Erythroblast (primary cell): Measurements from ENCODE around the gene SEC62.

Source experiments
- GATA1 ChIP-seq: IDR thresholded peaks from 2 replicates; pipeline ENCODE4 v1.6.1; 2011; ENCODE audit warnings: low read depth, mild to moderate bottlenecking, control low read depth, low read length, moderate library complexity
- POLR2A ChIP-seq: IDR thresholded peaks from 2 replicates; pipeline ENCODE4 v1.6.1; 2011; ENCODE audit warnings: mild to moderate bottlenecking, low read length

DNA sequence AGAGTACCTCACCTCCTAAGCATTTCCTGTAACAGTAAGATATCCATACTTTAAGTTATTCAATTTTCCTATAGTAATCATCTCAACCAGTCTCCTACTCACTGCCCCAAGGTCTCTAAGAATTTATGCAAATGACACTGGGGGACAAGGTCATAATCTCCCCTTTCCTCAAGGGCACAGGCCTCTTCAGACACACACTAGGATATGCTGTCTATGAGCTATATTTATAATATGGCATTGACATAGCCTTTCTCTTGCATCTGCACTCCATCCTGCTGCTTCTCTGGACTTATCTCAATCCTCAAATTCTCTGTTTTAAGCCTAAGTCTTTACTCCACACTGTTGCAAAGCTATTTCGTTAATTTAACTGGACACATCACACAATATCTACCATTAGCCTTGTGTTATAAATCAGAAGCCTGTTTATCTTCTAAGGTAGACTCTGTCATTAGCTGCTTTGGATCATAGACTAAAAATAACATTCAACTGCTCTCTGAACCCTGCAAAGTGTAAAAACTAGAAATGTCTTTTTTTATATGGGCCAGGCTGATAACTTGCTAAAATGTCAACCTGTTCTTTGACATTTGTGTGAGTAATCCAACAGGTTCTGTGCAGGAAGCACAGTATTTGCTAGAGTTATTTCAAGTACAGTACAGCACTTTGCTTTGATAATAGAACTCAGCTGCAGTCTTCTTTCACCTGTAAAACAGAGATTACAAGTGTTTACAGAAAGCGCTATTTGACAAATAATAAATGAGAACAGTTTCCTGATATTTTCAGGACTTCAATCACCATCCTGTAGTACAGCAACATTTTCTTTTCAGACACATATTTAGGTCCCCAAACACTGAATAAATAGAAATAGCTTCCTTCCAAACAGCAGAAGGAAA lies 17.8 kb upstream of the SEC62 start:
- no peak for TF ChIP-seq POLR2A
- no peak for TF ChIP-seq GATA1
